Subcutaneous abdominal adipose tissue (tissue), 5 donors: Measurements from ENCODE around the gene WDR72.

Experiments used
- H3K27ac ChIP-seq: one replicate; pipeline ENCODE4 v1.7.0; 2013; ENCODE audit warnings: low read depth, mild to moderate bottlenecking, inconsistent platforms, low read length, moderate library complexity
- H3K27me3 ChIP-seq, 5 donors: one replicate each; pipeline ENCODE4 v1.7.0; 2013; ENCODE audit warnings: low read length in 5 of 5, inconsistent platforms in 1 of 5; ENCODE audit not compliant: control insufficient read depth in 5 of 5, insufficient read depth in 4 of 5
- H3K36me3 ChIP-seq, 5 donors: one replicate each; pipeline ENCODE4 v1.7.0; 2013; ENCODE audit warnings: low read length in 5 of 5; ENCODE audit not compliant: control insufficient read depth in 5 of 5, insufficient read depth in 5 of 5
- H3K4me1 ChIP-seq, 5 donors: one replicate each; pipeline ENCODE4 v1.7.0; 2013; ENCODE audit warnings: low read length in 5 of 5, mild to moderate bottlenecking in 3 of 5, moderate library complexity in 1 of 5; ENCODE audit not compliant: control insufficient read depth in 5 of 5, insufficient read depth in 5 of 5
- H3K4me3 ChIP-seq, 5 donors: one replicate each; pipeline ENCODE4 v1.7.0; 2013; ENCODE audit warnings: low read length in 5 of 5, low read depth in 1 of 5
- H3K9ac ChIP-seq, 5 donors: one replicate each; pipeline ENCODE4 v1.7.0; 2013; ENCODE audit warnings: low read length in 5 of 5, mild to moderate bottlenecking in 4 of 5, moderate library complexity in 3 of 5
- H3K9me3 ChIP-seq, 5 donors: one replicate each; pipeline ENCODE4 v1.7.0; 2013; ENCODE audit warnings: low read length in 5 of 5; ENCODE audit not compliant: control insufficient read depth in 5 of 5
- donor health status: healthy.
- donor health status: healthy.
- donor health status: healthy.
- donor health status: healthy.
- donor health status: healthy.

The WDR72 gene

GRCh38 chr15:53757906-53758305 is 1.6 kb downstream of the WDR72 start:
- no peak overlapping the region for H3K9ac ChIP-seq
- no peak overlapping the region for H3K4me3 ChIP-seq
- peaks cover 0 to 5% (median 3%) of the 10 kb centered on the region in 5 donors for H3K4me1 ChIP-seq
- peaks cover 3 to 19% (median 4%) of the 10 kb centered on the region in 5 donors for H3K27me3 ChIP-seq
- no peaks in the 10 kb centered on the region for H3K9me3 ChIP-seq
- H3K36me3 ChIP-seq = no peaks in the 10 kb centered on the region
- no peak overlapping the region for H3K27ac ChIP-seq

GRCh38 chr15:53753813-53754212 is 5.7 kb downstream of the WDR72 start:
- H3K4me1 ChIP-seq = no peaks in the 10 kb centered on the region
- H3K4me3 ChIP-seq = no peak overlapping the region
- no peak overlapping the region for H3K27ac ChIP-seq
- H3K27me3 ChIP-seq = peaks cover 0 to 3% (median 2%) of the 10 kb centered on the region in 5 donors
- H3K9ac ChIP-seq = no peak overlapping the region
- no peaks in the 10 kb centered on the region for H3K9me3 ChIP-seq
- no peaks in the 10 kb centered on the region for H3K36me3 ChIP-seq

- Histone ChIP-seq H3K36me3 (no peaks in the 10 kb centered on the region), H3K4me1 (no peaks in the 10 kb centered on the region), H3K9me3 (no peaks in the 10 kb centered on the region), H3K4me3 (no peak overlapping the region), H3K9ac (no peak overlapping the region), H3K27ac (no peak overlapping the region), H3K27me3 (no peaks in the 10 kb centered on the region)
Measured at GRCh38 chr15:53752406-53752805, 7.1 kb downstream of the WDR72 start.

- Histone ChIP-seq H3K9me3 (no peaks in the 10 kb centered on the region), H3K36me3 (no peaks in the 10 kb centered on the region), H3K27ac (no peak overlapping the region), H3K4me3 (no peak overlapping the region), H3K27me3 (no peaks in the 10 kb centered on the region), H3K9ac (no peak overlapping the region), H3K4me1 (no peaks in the 10 kb centered on the region)
Measured at GRCh38 chr15:53747501-53748068, 11.9 kb downstream of the WDR72 start.

- Histone ChIP-seq H3K9ac (no peak overlapping the region), H3K27me3 (no peaks in the 10 kb centered on the region), H3K4me3 (no peak overlapping the region), H3K27ac (no peak overlapping the region), H3K36me3 (no peaks in the 10 kb centered on the region), H3K9me3 (no peaks in the 10 kb centered on the region), H3K4me1 (no peaks in the 10 kb centered on the region)
Measured at GRCh38 chr15:53746101-53746500, 13.4 kb downstream of the WDR72 start.

- no peaks in the 10 kb centered on the region for H3K36me3 ChIP-seq
- no peak overlapping the region for H3K4me3 ChIP-seq
- no peak overlapping the region for H3K9ac ChIP-seq
- no peak overlapping the region for H3K27ac ChIP-seq
- no peaks in the 10 kb centered on the region for H3K27me3 ChIP-seq
- peaks cover 0 to 3% (median 0%) of the 10 kb centered on the region in 5 donors for H3K4me1 ChIP-seq
- H3K9me3 ChIP-seq = no peaks in the 10 kb centered on the region
Measured at GRCh38 chr15:53739651-53740050, 19.8 kb downstream of the WDR72 start.

- peaks cover 0 to 3% (median 0%) of the 10 kb centered on the region in 5 donors for H3K4me1 ChIP-seq
- no peaks in the 10 kb centered on the region for H3K9me3 ChIP-seq
- H3K4me3 ChIP-seq = no peak overlapping the region
- no peaks in the 10 kb centered on the region for H3K27me3 ChIP-seq
- H3K9ac ChIP-seq = no peak overlapping the region
- H3K27ac ChIP-seq = no peak overlapping the region
- H3K36me3 ChIP-seq = no peaks in the 10 kb centered on the region
Measured at GRCh38 chr15:53739187-53739586, 20.3 kb downstream of the WDR72 start.

- H3K4me3 ChIP-seq = no peak overlapping the region
- H3K9ac ChIP-seq = no peak overlapping the region
- H3K27ac ChIP-seq = no peak overlapping the region
Measured at GRCh38 chr15:53721334-53722087, 38.0 kb downstream of the WDR72 start.

GRCh38 chr15:53716909-53717876 is 42.3 kb downstream of the WDR72 start:
- no peak overlapping the region for H3K4me3 ChIP-seq
- H3K27me3 ChIP-seq = peaks cover 0 to 2% (median 0%) of the 10 kb centered on the region in 5 donors
- H3K27ac ChIP-seq = no peak overlapping the region
- H3K9me3 ChIP-seq = no peaks in the 10 kb centered on the region
- H3K9ac ChIP-seq = no peak overlapping the region
- no peaks in the 10 kb centered on the region for H3K36me3 ChIP-seq
- H3K4me1 ChIP-seq = no peaks in the 10 kb centered on the region

More at GRCh38 chr15:53721334-53722087, 38.0 kb downstream of the WDR72 start:
- Histone ChIP-seq H3K27me3 (peaks cover 0 to 4% (median 0%) of the 10 kb centered on the region in 5 donors), H3K4me1 (no peaks in the 10 kb centered on the region), H3K36me3 (no peaks in the 10 kb centered on the region), H3K9me3 (no peaks in the 10 kb centered on the region)

- no peaks in the 10 kb centered on the region for H3K9me3 ChIP-seq
- no peak overlapping the region for H3K4me3 ChIP-seq
- peaks cover 0 to 2% (median 0%) of the 10 kb centered on the region in 5 donors for H3K27me3 ChIP-seq
- H3K9ac ChIP-seq = no peak overlapping the region
- H3K36me3 ChIP-seq = no peaks in the 10 kb centered on the region
- no peak overlapping the region for H3K27ac ChIP-seq
- H3K4me1 ChIP-seq = no peaks in the 10 kb centered on the region
Measured at GRCh38 chr15:53713218-53713617, 46.2 kb downstream of the WDR72 start.
